Gastroesophageal sphincter (tissue), 4 donors: ENCODE results near the gene TAOK3. TPM values are rescaled to one million over a fixed set of nuclear protein-coding genes. Genes with fewer than 3 reads are reported as not detected.

Experiments used
- ATAC-seq: fragments of 150-250 bp; one replicate; pipeline ENCODE4 v1.9.1; 2016; ENCODE audit warnings: mild to moderate bottlenecking, moderate library complexity
- H3K27ac ChIP-seq, 4 donors: fragments of 200-600 bp; sonication (generic) in 3 of 4; 1 replicate in 3 of 4; 2 replicates in 1 of 4; pipeline ENCODE4 v1.5.1; 2016 to 2019
- H3K27me3 ChIP-seq: fragments of 200-600 bp; sonication (generic); one replicate; pipeline ENCODE4 v1.5.1; 2019
- H3K36me3 ChIP-seq, 2 donors: fragments of 200-600 bp; sonication (generic); one replicate each; pipeline ENCODE4 v1.5.1; 2019; ENCODE audit warnings: control low read depth in 1 of 2
- H3K4me1 ChIP-seq, 3 donors: fragments of 200-600 bp; sonication (generic); 1 replicate in 2 of 3; 2 replicates in 1 of 3; pipeline ENCODE4 v1.5.1; 2016 to 2019; ENCODE audit warnings: control low read depth in 2 of 3
- H3K4me3 ChIP-seq, 2 donors: fragments of 200-600 bp; sonication (generic); one replicate each; pipeline ENCODE4 v1.5.1; 2019; ENCODE audit warnings: mild to moderate bottlenecking in 1 of 2, moderate library complexity in 1 of 2
- H3K9me3 ChIP-seq, 3 donors: fragments of 200-600 bp; sonication (generic); one replicate each; pipeline ENCODE4 v1.5.1; 2017 to 2019; ENCODE audit warnings: control low read depth in 2 of 3
- CTCF ChIP-seq, 4 experiments: fragments of 200-600 bp in 2 of 4; fragments of 450-650 bp in 2 of 4; sonication (generic) in 1 of 4; IDR thresholded peaks; one replicate each; pipeline ENCODE4 v1.5.1; 2017 to 2019; ENCODE audit warnings: antibody characterized with exemption in 4 of 4, mild to moderate bottlenecking in 2 of 4, moderate library complexity in 2 of 4
- EP300 ChIP-seq: sonication (generic); formaldehyde crosslinking; IDR thresholded peaks from one replicate; pipeline ENCODE4 v1.6.1; 2017; ENCODE audit warnings: antibody characterized with exemption, mild to moderate bottlenecking
- POLR2A ChIP-seq, 2 donors: fragments of 450-650 bp; IDR thresholded peaks; one replicate each; pipeline ENCODE4 v1.6.1; 2017; ENCODE audit warnings: antibody characterized with exemption in 2 of 2, mild to moderate bottlenecking in 2 of 2, moderate library complexity in 1 of 2
- POLR2AphosphoS5 ChIP-seq: sonication (generic); formaldehyde crosslinking; IDR thresholded peaks from one replicate; pipeline ENCODE4 v1.6.1; 2017; ENCODE audit warnings: antibody characterized with exemption
- WGBS, 2 donors: methylation state at CpG; one replicate each; pipeline ENCODE4 v1.1.5; 2018; ENCODE audit warnings: low coverage in 1 of 2; 5-methylcytosine and 5-hydroxymethylcytosine counted together
- total RNA-seq, 4 donors: library from RNA; depleted of rRNA; stranded (reverse); fragments of >200 nt; gene quantifications; one replicate each; pipeline ENCODE4 v1.1.0, GENCODE V29; 2016

The TAOK3 gene
- total RNA-seq, 4 donors from 2014 or later, result 26.9 to 55.0 (median 36.7) TPM

GRCh38 chr12:118334241-118334640, 38.5 kb downstream of the TAOK3 start:
- Histone ChIP-seq H3K4me1 (peaks cover 0 to 17% (median 0%) of the 10 kb centered on the region in 3 donors), H3K27me3 (no peaks in the 10 kb centered on the region), H3K9me3 (no peaks in the 10 kb centered on the region), H3K27ac (no peak overlapping the region), H3K4me3 (no peak overlapping the region), H3K36me3 (no peaks in the 10 kb centered on the region)
- TF ChIP-seq EP300, result no peak
- TF ChIP-seq CTCF (IDR thresholded peaks at IDR 0.05), result no peak
- TF ChIP-seq POLR2AphosphoS5, result no peak
- no peak for TF ChIP-seq POLR2A (IDR thresholded peaks at IDR 0.05)
- 79 to 97% methylated on average over 3 of the region's 3 CpGs for WGBS, 2 donors
- ATAC-seq, result no peak

DNA sequence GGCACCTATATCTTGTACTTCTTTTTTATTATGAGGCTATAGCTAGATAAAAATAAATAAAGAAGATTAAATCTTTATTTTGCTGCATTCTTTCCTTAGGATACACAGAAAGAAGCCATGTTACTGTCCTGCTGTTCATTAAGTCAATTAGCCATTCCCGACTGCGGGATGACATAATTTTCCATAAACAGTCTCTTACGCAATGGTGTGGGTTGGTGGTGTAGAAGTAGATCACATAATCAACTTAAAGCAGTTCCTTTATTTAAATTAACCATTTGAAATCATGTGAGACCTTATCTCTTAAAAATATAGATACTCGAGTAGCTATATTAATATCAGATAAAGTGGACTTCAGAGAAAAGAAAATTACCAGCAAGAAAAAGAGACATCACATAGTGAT, 40.2 kb downstream of the TAOK3 start:
- no peaks in the 10 kb centered on the region for H3K27me3 ChIP-seq
- H3K4me1 ChIP-seq, result peaks cover 0 to 17% (median 0%) of the 10 kb centered on the region in 3 donors
- WGBS, 2 donors, result 80 to 92% methylated on average over 3 to 4 of the region's 4 CpGs
- H3K27ac ChIP-seq, result no peak overlapping the region
- no peaks in the 10 kb centered on the region for H3K9me3 ChIP-seq
- H3K4me3 ChIP-seq, result no peak overlapping the region
- ATAC-seq, result no peak
- H3K36me3 ChIP-seq, result no peaks in the 10 kb centered on the region
- TF ChIP-seq CTCF (IDR thresholded peaks at IDR 0.05), result no peak
- no peak for TF ChIP-seq POLR2A (IDR thresholded peaks at IDR 0.05)
- TF ChIP-seq EP300, result no peak
- TF ChIP-seq POLR2AphosphoS5, result no peak

GRCh38 chr12:118330421-118331018, 42.2 kb downstream of the TAOK3 start:
- TF ChIP-seq POLR2A (IDR thresholded peaks at IDR 0.05), result no peak
- no peak for TF ChIP-seq CTCF (IDR thresholded peaks at IDR 0.05)
- no peak for TF ChIP-seq EP300
- no peak for TF ChIP-seq POLR2AphosphoS5
- no peaks in the 10 kb centered on the region for H3K27me3 ChIP-seq
- H3K9me3 ChIP-seq, result no peaks in the 10 kb centered on the region
- ATAC-seq, result no peak
- peaks cover 0 to 23% (median 0%) of the 10 kb centered on the region in 3 donors for H3K4me1 ChIP-seq
- no peak overlapping the region for H3K4me3 ChIP-seq
- H3K36me3 ChIP-seq, result no peaks in the 10 kb centered on the region
- no peak overlapping the region for H3K27ac ChIP-seq
- WGBS, 2 donors, result 43 to 45% methylated on average over 2 to 3 of the region's 3 CpGs

GRCh38 chr12:118328486-118329330, 44.0 kb downstream of the TAOK3 start:
- 71 to 80% methylated on average over 3 of the region's 3 CpGs for WGBS, 2 donors
- H3K9me3 ChIP-seq, result no peaks in the 10 kb centered on the region
- no peak for ATAC-seq
- H3K27ac ChIP-seq, result no peak overlapping the region
- H3K4me1 ChIP-seq, result peaks cover 0 to 23% (median 0%) of the 10 kb centered on the region in 3 donors
- no peaks in the 10 kb centered on the region for H3K36me3 ChIP-seq
- TF ChIP-seq CTCF (IDR thresholded peaks at IDR 0.05) (no peak), EP300 (no peak)
- no peaks in the 10 kb centered on the region for H3K27me3 ChIP-seq
- no peak overlapping the region for H3K4me3 ChIP-seq

- TF ChIP-seq CTCF (IDR thresholded peaks at IDR 0.05), result no peak
- no peak for TF ChIP-seq EP300
- no peak for TF ChIP-seq POLR2AphosphoS5
- no peak for TF ChIP-seq POLR2A (IDR thresholded peaks at IDR 0.05)
- ATAC-seq, result no peak
- Histone ChIP-seq H3K4me3 (no peak overlapping the region), H3K27ac (no peak overlapping the region), H3K36me3 (no peaks in the 10 kb centered on the region), H3K9me3 (no peaks in the 10 kb centered on the region), H3K4me1 (peaks cover 0 to 23% (median 0%) of the 10 kb centered on the region in 3 donors), H3K27me3 (no peaks in the 10 kb centered on the region)
These were observed 45.3 kb downstream of the TAOK3 start for GRCh38 chr12:118327391-118327790.
